ENCODE data around the gene PNLIPRP2.

- no peak for TF ChIP-seq CTCF (IDR thresholded peaks at IDR 0.05)
- no peak for TF ChIP-seq POLR2A (IDR thresholded peaks at IDR 0.05)
Observed at GRCh38 chr10:116636976-116637375, 16.2 kb downstream of the PNLIPRP2 start.

All from esophagus squamous epithelium (tissue), 4 donors.